Ishikawa (cell line): ENCODE measurements around the gene MYO5C.

Experiments used
- CEBPB ChIP-seq: IDR thresholded peaks from 2 replicates; pipeline ENCODE4 v1.6.1; 2012
- CREB1 ChIP-seq: IDR thresholded peaks from 2 replicates; pipeline ENCODE4 v1.6.1; 2012; ENCODE audit warnings: low read depth
- EGR1 ChIP-seq: IDR thresholded peaks from 2 replicates; pipeline ENCODE4 v1.6.1; 2012
- EP300 ChIP-seq: IDR thresholded peaks from 2 replicates; pipeline ENCODE4 v1.6.1; 2012; ENCODE audit warnings: borderline replicate concordance
- NFIC ChIP-seq: IDR thresholded peaks from 2 replicates; pipeline ENCODE4 v1.6.1; 2012
- TAF1 ChIP-seq: IDR thresholded peaks from 2 replicates; pipeline ENCODE4 v1.6.1; 2012; ENCODE audit warnings: low read depth, mild to moderate bottlenecking
- TCF12 ChIP-seq: IDR thresholded peaks from 2 replicates; pipeline ENCODE4 v1.6.1; 2012; ENCODE audit warnings: low read depth
- USF1 ChIP-seq: IDR thresholded peaks from 2 replicates; pipeline ENCODE4 v1.6.1; 2012
- ZBTB7A ChIP-seq: IDR thresholded peaks from 2 replicates; pipeline ENCODE4 v1.6.1; 2012; ENCODE audit warnings: low read depth
- TF ChIP-seq, protein P1 (sequence below): IDR thresholded peaks from 2 replicates; pipeline ENCODE4 v1.6.1; 2012

DNA sequence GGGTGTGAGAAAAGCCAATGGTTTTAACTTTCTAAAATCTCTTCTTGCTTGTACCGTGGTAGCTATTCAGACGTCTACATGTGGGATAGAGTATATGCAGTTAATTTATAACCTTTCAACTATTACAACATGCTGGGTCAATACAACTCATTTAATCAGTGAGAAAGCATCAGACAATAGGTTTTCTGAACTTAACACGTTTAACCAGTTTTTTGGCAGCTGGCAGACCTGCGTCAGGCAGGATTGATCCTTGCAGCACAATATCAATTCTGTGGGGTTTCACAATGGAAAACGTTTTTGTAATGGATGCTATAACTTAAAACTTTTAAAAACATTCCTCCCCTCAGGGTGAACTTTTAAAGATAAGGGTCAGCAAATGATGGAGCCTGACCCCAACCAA, 110.9 kb downstream of the MYO5C start:
- TF ChIP-seq CREB1 = no peak
- TF ChIP-seq NFIC = no peak
- no peak for TF ChIP-seq CEBPB
- TF ChIP-seq TAF1 = no peak
- TF ChIP-seq TCF12 = no peak
- TF ChIP-seq, protein P1, sequence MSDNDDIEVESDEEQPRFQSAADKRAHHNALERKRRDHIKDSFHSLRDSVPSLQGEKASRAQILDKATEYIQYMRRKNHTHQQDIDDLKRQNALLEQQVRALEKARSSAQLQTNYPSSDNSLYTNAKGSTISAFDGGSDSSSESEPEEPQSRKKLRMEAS = no peak
- TF ChIP-seq USF1 = no peak
- no peak for TF ChIP-seq EP300
- no peak for TF ChIP-seq ZBTB7A
- no peak for TF ChIP-seq EGR1
